Fibroblast of mammary gland (primary cell): ENCODE data around the gene OR7A5.
"Not testable (repeated sequence)": the region's sequence is repeated elsewhere in the genome, so short reads cannot be mapped to it uniquely, and the experiment has no call there.

ENCODE experiments used
- DNase-seq: peaks from one replicate; pipeline ENCODE4 v3.0.0-alpha.2; 2010; ENCODE audit warnings: low read depth
- H3K4me3 ChIP-seq: 2 replicates; pipeline ENCODE4 v1.5.1; 2011; ENCODE audit warnings: low read depth, mild to moderate bottlenecking, low read length, moderate library complexity; ENCODE audit not compliant: control insufficient read depth
- CTCF ChIP-seq: conservative IDR thresholded peaks from 2 replicates; pipeline ENCODE4 v1.5.1; 2011; ENCODE audit warnings: low read depth, low read length, inconsistent platforms; ENCODE audit not compliant: control insufficient read depth, insufficient read depth

Gene OR7A5

GRCh38 chr19:14782626-14783409 is 52.2 kb downstream of the OR7A5 start:
- H3K4me3 ChIP-seq, result no peak overlapping the region
- no peak for TF ChIP-seq CTCF
- DNase-seq, result no peak

DNA sequence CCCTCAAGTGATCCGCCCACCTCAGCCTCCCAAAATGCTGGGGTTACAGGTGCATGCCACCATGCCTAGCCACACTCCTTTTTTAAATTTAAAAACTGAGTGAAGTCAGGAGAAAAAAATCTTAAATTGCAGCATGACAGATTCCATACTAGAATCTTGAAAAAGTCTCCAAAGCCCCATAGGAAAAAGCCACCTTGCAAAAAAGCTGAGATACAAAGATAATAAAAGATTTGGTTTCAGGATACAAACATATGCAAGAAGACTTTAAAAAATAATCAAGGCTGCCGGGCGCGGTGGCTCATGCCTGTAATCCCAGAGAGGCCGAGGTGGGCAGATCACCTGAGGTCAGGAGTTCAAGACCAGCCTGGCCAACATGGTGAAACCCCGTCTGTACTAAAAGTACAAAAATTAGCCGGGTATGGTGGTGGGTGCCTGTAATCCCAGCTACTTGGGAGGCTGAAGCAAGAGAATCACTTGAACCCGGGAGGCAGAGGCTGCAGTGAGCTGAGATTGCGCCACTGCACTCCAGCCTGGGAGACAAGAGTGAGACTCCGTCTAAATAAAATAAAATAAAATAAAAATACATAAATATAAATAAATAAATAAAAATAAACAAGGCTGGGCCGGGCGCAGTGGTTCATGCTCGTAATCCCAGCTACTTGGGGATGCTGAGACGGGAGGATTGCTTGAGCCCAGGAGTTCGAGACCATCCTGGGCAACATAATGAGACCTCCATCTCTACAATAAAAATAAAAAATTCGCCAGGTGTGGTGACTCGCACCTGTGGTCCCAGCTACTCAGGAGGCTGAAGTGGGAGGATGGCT is 53.1 kb downstream of the OR7A5 start:
- not testable (repeated sequence) for H3K4me3 ChIP-seq, DNase-seq

DNA sequence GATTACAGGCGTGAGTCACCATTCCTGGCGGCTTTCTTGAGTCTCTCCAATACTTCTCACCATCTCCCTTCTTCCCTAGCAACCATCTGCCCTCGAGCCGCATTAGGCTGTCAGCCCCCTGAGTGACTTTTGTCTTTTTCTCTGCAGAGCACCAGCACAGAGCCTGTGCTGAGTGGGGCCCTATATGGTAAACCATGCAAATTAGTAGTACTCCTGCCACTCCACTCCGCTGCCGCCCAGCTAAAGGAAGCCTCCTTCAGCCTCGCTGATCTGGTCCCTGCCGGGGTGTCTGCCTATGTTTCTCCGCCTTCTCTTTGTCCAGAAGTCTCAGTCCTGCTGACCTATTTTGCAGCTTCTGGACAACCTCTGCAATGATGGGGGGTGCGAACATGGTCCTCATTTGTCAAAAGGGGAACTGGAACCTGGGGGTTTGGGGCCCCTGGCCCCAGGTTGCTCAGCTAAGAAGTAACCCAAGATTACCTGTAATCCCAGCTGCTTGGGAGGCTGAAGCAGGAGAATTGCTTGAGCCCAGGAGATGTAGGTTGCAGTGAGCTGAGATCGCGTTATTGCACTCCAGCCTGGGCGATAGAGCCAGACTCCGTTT is 54.3 kb downstream of the OR7A5 start:
- not testable (repeated sequence) for H3K4me3 ChIP-seq, DNase-seq

- no peak for TF ChIP-seq CTCF
- DNase-seq, result no peak
- no peak overlapping the region for H3K4me3 ChIP-seq
Observed at GRCh38 chr19:14779151-14779550, 55.8 kb downstream of the OR7A5 start.

DNA sequence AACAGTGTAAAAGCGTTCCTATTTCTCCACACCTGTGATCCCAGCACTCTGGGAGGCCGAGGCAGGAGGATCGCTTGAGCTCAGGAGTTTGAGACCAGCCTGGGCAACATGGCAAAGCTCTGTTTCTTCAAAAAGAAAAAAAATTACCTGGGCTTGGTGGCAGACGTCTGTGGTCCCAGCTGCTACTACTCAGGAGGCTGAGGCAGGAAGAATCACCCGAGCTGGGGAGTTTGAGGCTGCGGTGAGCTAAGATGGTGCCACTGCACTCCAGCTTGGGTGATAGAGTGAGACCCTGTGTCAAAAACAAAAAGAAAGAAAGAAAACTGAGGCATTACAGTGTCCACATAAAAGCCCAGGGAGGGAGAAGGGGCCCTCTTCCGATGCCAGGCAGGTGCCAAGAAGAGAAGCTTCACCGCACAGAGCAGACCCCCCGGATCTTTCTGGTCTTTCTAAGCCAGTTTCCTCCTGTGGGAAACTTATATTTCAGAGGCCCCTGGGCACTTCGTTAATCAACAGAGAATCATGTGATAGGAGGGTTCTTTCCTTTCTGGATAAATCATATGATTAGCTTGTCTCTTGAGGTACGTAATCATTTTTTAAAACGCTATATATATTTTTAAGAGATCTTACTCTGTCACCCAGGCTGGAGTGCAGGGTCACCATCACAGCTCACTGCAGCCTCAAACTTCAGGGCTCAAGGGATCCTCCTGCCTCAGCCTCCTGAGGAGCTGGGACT is 56.7 kb downstream of the OR7A5 start, which contains the start of gene ADGRE2:
TSS of gene ADGRE2 (minus strand) at position 451 of the 736 bp plus-strand sequence. CDS start 1,804 bp downstream, outside the sequence.
- not testable (repeated sequence) for H3K4me3 ChIP-seq, DNase-seq

GRCh38 chr19:14777645-14778044 is 57.3 kb downstream of the OR7A5 start:
- DNase-seq, H3K4me3 ChIP-seq: not testable (repeated sequence)
